ENCODE results near the gene FAM98A. TPM values are rescaled to one million over a fixed set of nuclear protein-coding genes. Genes with fewer than 3 reads are reported as not detected.

FAM98A gene
- total and polyA plus RNA-seq, 2 of the 4 experiments (the other 2 are of a cell fraction): 113 to 131 TPM

DNA sequence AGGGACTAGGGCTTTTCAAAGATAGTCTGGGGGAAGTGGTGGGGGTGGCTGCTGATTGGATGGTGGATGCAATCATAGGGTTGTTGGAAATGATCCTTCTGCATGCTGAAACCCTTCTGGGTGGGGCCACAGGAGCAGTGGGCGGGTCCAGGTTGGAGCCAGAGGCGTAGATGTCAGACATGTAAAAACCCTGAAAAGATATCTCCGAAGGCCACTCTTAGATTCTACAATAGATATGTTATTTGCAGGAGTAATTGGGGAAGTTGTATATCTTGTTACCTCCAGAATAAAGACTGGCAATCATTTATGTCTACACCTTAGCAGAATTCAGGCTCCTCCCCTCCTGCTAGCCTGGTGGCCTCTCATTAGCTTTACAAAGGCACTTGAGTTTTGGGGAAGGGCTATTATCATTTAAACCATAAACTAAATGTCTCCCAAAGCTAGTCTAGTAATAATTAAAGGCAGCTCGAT is 8.2 kb upstream of the FAM98A start:
- DNase-seq: no peak
- no peak overlapping the region for H3K4me3 ChIP-seq (ENCODE audit: insufficient read depth, low read depth, low read length)
- H3K79me1 ChIP-seq (ENCODE audit: low read depth in 1 of 2, low read length in 2 of 2): no peaks in the 10 kb centered on the region
- H3K4me1 ChIP-seq (ENCODE audit: control insufficient read depth, insufficient read depth, low read length): no peaks in the 10 kb centered on the region; the same call in 1 of the 2 replicates
- no peak overlapping the region for H2BK20ac ChIP-seq (ENCODE audit: low read depth, low read length)
- H3K27ac ChIP-seq (ENCODE audit: insufficient read depth, low read length): no peak overlapping the region
- TF ChIP-seq CHD1 (IDR thresholded peaks at IDR 0.05; ENCODE audit: low read depth, low read length): no peak
- no peak for ATAC-seq (ENCODE audit: low read depth)
- H4K91ac ChIP-seq (ENCODE audit: insufficient read depth, low read depth, low read length): no peak overlapping the region
- H3K36me3 ChIP-seq (ENCODE audit: control insufficient read depth, insufficient read depth, low read length): no peaks in the 10 kb centered on the region
- H3K9me3 ChIP-seq (ENCODE audit: control insufficient read depth, insufficient read depth, low read length): no peaks in the 10 kb centered on the region
- no peak overlapping the region for H2BK120ac ChIP-seq (ENCODE audit: low read depth, low read length)
- H2AK9ac ChIP-seq (replicated peaks; ENCODE audit: low read depth, low read length, poor library complexity): no peak overlapping the region
- H3K4ac ChIP-seq (ENCODE audit: low read depth, low read length): no peak overlapping the region
- H2AFZ ChIP-seq (replicated peaks; ENCODE audit: low read length, poor library complexity): no peak overlapping the region
- no peak overlapping the region for H2BK5ac ChIP-seq (ENCODE audit: low read depth, low read length, poor library complexity, severe bottlenecking)
- CTCF ChIA-PET: no interaction called here
- H2AK5ac ChIP-seq (ENCODE audit: low read depth, low read length): no peak overlapping the region
- no CpG with 5 or more reads among the region's 4 CpGs for WGBS, 2 experiments (ENCODE audit: extremely low coverage in 2 of 2, insufficient read length in 1 of 2)
- dilution Hi-C loops (cut with HindIII; ENCODE audit: low sequenced_read_pairs, unreplicated experiment): no loop called here
- no peak overlapping the region for H3K4me2 ChIP-seq (ENCODE audit: low read depth, low read length)
- no peak overlapping the region for H3K14ac ChIP-seq (replicated peaks; ENCODE audit: low read depth, low read length)
- intact Hi-C loops (cut with micrococcal nuclease): no loop called here
- BruUV-seq (replicated peaks): no TSS peak
- H4K20me1 ChIP-seq (ENCODE audit: insufficient read depth, low read length): no peaks in the 10 kb centered on the region
- no peak overlapping the region for H4K8ac ChIP-seq (ENCODE audit: low read depth in 2 of 2, low read length in 2 of 2)
- in situ Hi-C loops (cut with MboI; ENCODE audit: low sequenced_read_pairs): no loop called here
- no peaks in the 10 kb centered on the region for H3K27me3 ChIP-seq (ENCODE audit: control insufficient read depth, insufficient read depth, low read length)
- no peak overlapping the region for H3K18ac ChIP-seq (ENCODE audit: low read depth, low read length)
- H2BK15ac ChIP-seq (ENCODE audit: low read depth, low read length): no peak overlapping the region
- H3K23ac ChIP-seq (ENCODE audit: low read depth, low read length): no peak overlapping the region
- H4K5ac ChIP-seq (ENCODE audit: low read depth, low read length): no peak overlapping the region
- no peak overlapping the region for H3K9ac ChIP-seq (ENCODE audit: low read depth, low read length)
- H3K56ac ChIP-seq (ENCODE audit: extremely low read depth, insufficient read depth, low read length): no peak overlapping the region
- POLR2A ChIA-PET (ENCODE audit: unreplicated experiment): no interaction called here
- H3K9me1 ChIP-seq (ENCODE audit: insufficient read depth, low read length): no peaks in the 10 kb centered on the region; the same call in 1 of the 2 replicates

Data from IMR-90 (cell line).